Measurements from ENCODE around the gene SEMA3D.

The SEMA3D gene

GRCh38 chr7:85054306-85054705 is 132.6 kb downstream of the SEMA3D start:
- Histone ChIP-seq H3K36me3 (ENCODE audit: control insufficient read depth, insufficient read depth, low read length) (no peaks in the 10 kb centered on the region), H3K27me3 (ENCODE audit: control insufficient read depth, insufficient read depth, low read length, poor library complexity, severe bottlenecking) (no peaks in the 10 kb centered on the region), H3K4me3 (ENCODE audit: insufficient read depth, low read depth, low read length) (no peak overlapping the region), H3K9me3 (ENCODE audit: control insufficient read depth, low read length) (no peaks in the 10 kb centered on the region), H3K27ac (ENCODE audit: insufficient read depth, low read depth, low read length, poor library complexity, severe bottlenecking) (peak overlapping the region; percentile 56), H3K4me1 (ENCODE audit: control insufficient read depth, insufficient read depth, low read length) (peaks cover 21% of the 10 kb centered on the region)

GRCh38 chr7:85052894-85053293 is 134.0 kb downstream of the SEMA3D start:
- Histone ChIP-seq H3K4me1 (ENCODE audit: control insufficient read depth, insufficient read depth, low read length) (peaks cover 21% of the 10 kb centered on the region), H3K27ac (ENCODE audit: insufficient read depth, low read depth, low read length, poor library complexity, severe bottlenecking) (no peak overlapping the region), H3K4me3 (ENCODE audit: insufficient read depth, low read depth, low read length) (no peak overlapping the region), H3K9me3 (ENCODE audit: control insufficient read depth, low read length) (no peaks in the 10 kb centered on the region), H3K27me3 (ENCODE audit: control insufficient read depth, insufficient read depth, low read length, poor library complexity, severe bottlenecking) (no peaks in the 10 kb centered on the region), H3K36me3 (ENCODE audit: control insufficient read depth, insufficient read depth, low read length) (no peaks in the 10 kb centered on the region)
- no CpG with 5 or more reads among the region's 1 CpG for WGBS, 2 experiments

- Histone ChIP-seq H3K27me3 (ENCODE audit: control insufficient read depth, insufficient read depth, low read length, poor library complexity, severe bottlenecking) (no peaks in the 10 kb centered on the region), H3K9me3 (ENCODE audit: control insufficient read depth, low read length) (no peaks in the 10 kb centered on the region), H3K36me3 (ENCODE audit: control insufficient read depth, insufficient read depth, low read length) (no peaks in the 10 kb centered on the region), H3K4me1 (ENCODE audit: control insufficient read depth, insufficient read depth, low read length) (peaks cover 21% of the 10 kb centered on the region), H3K4me3 (ENCODE audit: insufficient read depth, low read depth, low read length) (no peak overlapping the region), H3K27ac (ENCODE audit: insufficient read depth, low read depth, low read length, poor library complexity, severe bottlenecking) (no peak overlapping the region)
- 92 to 95% methylated on average over 4 of the region's 4 CpGs for WGBS, 2 experiments
Measured at GRCh38 chr7:85052056-85052737, 134.7 kb downstream of the SEMA3D start.

GRCh38 chr7:85046534-85046933 is 140.3 kb downstream of the SEMA3D start:
- Histone ChIP-seq H3K27ac (ENCODE audit: insufficient read depth, low read depth, low read length, poor library complexity, severe bottlenecking) (no peak overlapping the region), H3K4me1 (ENCODE audit: control insufficient read depth, insufficient read depth, low read length) (peaks cover 10% of the 10 kb centered on the region), H3K27me3 (ENCODE audit: control insufficient read depth, insufficient read depth, low read length, poor library complexity, severe bottlenecking) (no peaks in the 10 kb centered on the region), H3K4me3 (ENCODE audit: insufficient read depth, low read depth, low read length) (no peak overlapping the region), H3K9me3 (ENCODE audit: control insufficient read depth, low read length) (no peaks in the 10 kb centered on the region), H3K36me3 (ENCODE audit: control insufficient read depth, insufficient read depth, low read length) (no peaks in the 10 kb centered on the region)
- WGBS, 2 experiments: 86 to 91% methylated on average over 1 of the region's 1 CpG

GRCh38 chr7:85041605-85042216 is 145.1 kb downstream of the SEMA3D start:
- no peak overlapping the region for H3K27ac ChIP-seq (ENCODE audit: insufficient read depth, low read depth, low read length, poor library complexity, severe bottlenecking)
- no peaks in the 10 kb centered on the region for H3K9me3 ChIP-seq (ENCODE audit: control insufficient read depth, low read length)
- no peak overlapping the region for H3K4me3 ChIP-seq (ENCODE audit: insufficient read depth, low read depth, low read length)
- H3K27me3 ChIP-seq (ENCODE audit: control insufficient read depth, insufficient read depth, low read length, poor library complexity, severe bottlenecking): no peaks in the 10 kb centered on the region
- H3K36me3 ChIP-seq (ENCODE audit: control insufficient read depth, insufficient read depth, low read length): no peaks in the 10 kb centered on the region
- WGBS, 2 experiments: 60 to 68% methylated on average over 6 of the region's 6 CpGs
- peaks cover 5% of the 10 kb centered on the region for H3K4me1 ChIP-seq (ENCODE audit: control insufficient read depth, insufficient read depth, low read length)

GRCh38 chr7:85039196-85039923 is 147.5 kb downstream of the SEMA3D start:
- H3K27me3 ChIP-seq (ENCODE audit: control insufficient read depth, insufficient read depth, low read length, poor library complexity, severe bottlenecking): no peaks in the 10 kb centered on the region
- H3K36me3 ChIP-seq (ENCODE audit: control insufficient read depth, insufficient read depth, low read length): no peaks in the 10 kb centered on the region
- no peak overlapping the region for H3K4me3 ChIP-seq (ENCODE audit: insufficient read depth, low read depth, low read length)
- no peak overlapping the region for H3K27ac ChIP-seq (ENCODE audit: insufficient read depth, low read depth, low read length, poor library complexity, severe bottlenecking)
- 92 to 93% methylated on average over 10 to 11 of the region's 11 CpGs for WGBS, 2 experiments
- no peaks in the 10 kb centered on the region for H3K9me3 ChIP-seq (ENCODE audit: control insufficient read depth, low read length)
- H3K4me1 ChIP-seq (ENCODE audit: control insufficient read depth, insufficient read depth, low read length): no peaks in the 10 kb centered on the region

- Histone ChIP-seq H3K4me3 (ENCODE audit: insufficient read depth, low read depth, low read length) (no peak overlapping the region), H3K27me3 (ENCODE audit: control insufficient read depth, insufficient read depth, low read length, poor library complexity, severe bottlenecking) (no peaks in the 10 kb centered on the region), H3K36me3 (ENCODE audit: control insufficient read depth, insufficient read depth, low read length) (no peaks in the 10 kb centered on the region), H3K9me3 (ENCODE audit: control insufficient read depth, low read length) (no peaks in the 10 kb centered on the region), H3K27ac (ENCODE audit: insufficient read depth, low read depth, low read length, poor library complexity, severe bottlenecking) (no peak overlapping the region), H3K4me1 (ENCODE audit: control insufficient read depth, insufficient read depth, low read length) (no peaks in the 10 kb centered on the region)
- 90 to 93% methylated on average over 2 of the region's 2 CpGs for WGBS, 2 experiments
Measured at GRCh38 chr7:85038466-85038865, 148.4 kb downstream of the SEMA3D start.

- H3K27me3 ChIP-seq (ENCODE audit: control insufficient read depth, insufficient read depth, low read length, poor library complexity, severe bottlenecking): no peaks in the 10 kb centered on the region
- H3K9me3 ChIP-seq (ENCODE audit: control insufficient read depth, low read length): no peaks in the 10 kb centered on the region
- no peak overlapping the region for H3K4me3 ChIP-seq (ENCODE audit: insufficient read depth, low read depth, low read length)
- 61 to 75% methylated on average over 6 to 7 of the region's 7 CpGs for WGBS, 2 experiments
- H3K4me1 ChIP-seq (ENCODE audit: control insufficient read depth, insufficient read depth, low read length): no peaks in the 10 kb centered on the region
- H3K27ac ChIP-seq (ENCODE audit: insufficient read depth, low read depth, low read length, poor library complexity, severe bottlenecking): no peak overlapping the region
- no peaks in the 10 kb centered on the region for H3K36me3 ChIP-seq (ENCODE audit: control insufficient read depth, insufficient read depth, low read length)
Measured at GRCh38 chr7:85033263-85033662, 153.6 kb downstream of the SEMA3D start.

- Histone ChIP-seq H3K27me3 (ENCODE audit: control insufficient read depth, insufficient read depth, low read length, poor library complexity, severe bottlenecking) (no peaks in the 10 kb centered on the region), H3K4me3 (ENCODE audit: insufficient read depth, low read depth, low read length) (no peak overlapping the region), H3K27ac (ENCODE audit: insufficient read depth, low read depth, low read length, poor library complexity, severe bottlenecking) (no peak overlapping the region), H3K36me3 (ENCODE audit: control insufficient read depth, insufficient read depth, low read length) (no peaks in the 10 kb centered on the region), H3K9me3 (ENCODE audit: control insufficient read depth, low read length) (no peaks in the 10 kb centered on the region), H3K4me1 (ENCODE audit: control insufficient read depth, insufficient read depth, low read length) (no peaks in the 10 kb centered on the region)
- WGBS, 2 experiments: 94% methylated on average over 3 of the region's 3 CpGs; no CpG with 5 or more reads in 1 of the 2 experiments
Measured at GRCh38 chr7:85031475-85031874, 155.4 kb downstream of the SEMA3D start.

- Histone ChIP-seq H3K4me3 (ENCODE audit: insufficient read depth, low read depth, low read length) (no peak overlapping the region), H3K4me1 (ENCODE audit: control insufficient read depth, insufficient read depth, low read length) (no peaks in the 10 kb centered on the region), H3K36me3 (ENCODE audit: control insufficient read depth, insufficient read depth, low read length) (no peaks in the 10 kb centered on the region), H3K9me3 (ENCODE audit: control insufficient read depth, low read length) (no peaks in the 10 kb centered on the region), H3K27ac (ENCODE audit: insufficient read depth, low read depth, low read length, poor library complexity, severe bottlenecking) (no peak overlapping the region), H3K27me3 (ENCODE audit: control insufficient read depth, insufficient read depth, low read length, poor library complexity, severe bottlenecking) (no peaks in the 10 kb centered on the region)
Measured at GRCh38 chr7:85030893-85031292, 156.0 kb downstream of the SEMA3D start.

Data from ectodermal cell (in vitro differentiated cells).